ENCODE results near the gene SYT17.

The SYT17 gene

GRCh38 chr16:19292186-19292585 is 124.1 kb downstream of the SYT17 start:
- Mint-ChIP-seq H3K4me1 (ENCODE audit: low read depth) (peaks cover 16% of the 10 kb centered on the region), H3K27ac (no peak overlapping the region), H3K36me3 (ENCODE audit: low read depth) (peaks cover 3% of the 10 kb centered on the region), H3K27me3 (ENCODE audit: low read depth) (peaks cover 13% of the 10 kb centered on the region), H3K4me3 (no peak overlapping the region), H3K9me3 (peaks cover 8% of the 10 kb centered on the region)

GRCh38 chr16:19294156-19294649 is 126.2 kb downstream of the SYT17 start:
- Mint-ChIP-seq H3K27me3 (ENCODE audit: low read depth) (peaks cover 13% of the 10 kb centered on the region), H3K4me1 (ENCODE audit: low read depth) (peaks cover 16% of the 10 kb centered on the region), H3K4me3 (peak overlapping the region; percentile 3), H3K9me3 (peaks cover 8% of the 10 kb centered on the region), H3K36me3 (ENCODE audit: low read depth) (peaks cover 3% of the 10 kb centered on the region), H3K27ac (no peak overlapping the region)

- Mint-ChIP-seq H3K36me3 (ENCODE audit: low read depth) (peaks cover 3% of the 10 kb centered on the region), H3K4me3 (no peak overlapping the region), H3K27ac (no peak overlapping the region), H3K9me3 (peaks cover 8% of the 10 kb centered on the region), H3K4me1 (ENCODE audit: low read depth) (peaks cover 16% of the 10 kb centered on the region), H3K27me3 (ENCODE audit: low read depth) (peaks cover 10% of the 10 kb centered on the region)
Measured at GRCh38 chr16:19295393-19295792, 127.4 kb downstream of the SYT17 start.

- Mint-ChIP-seq H3K9me3 (peaks cover 8% of the 10 kb centered on the region), H3K4me3 (no peak overlapping the region), H3K36me3 (ENCODE audit: low read depth) (peaks cover 3% of the 10 kb centered on the region), H3K27ac (no peak overlapping the region), H3K27me3 (ENCODE audit: low read depth) (peaks cover 8% of the 10 kb centered on the region), H3K4me1 (ENCODE audit: low read depth) (peaks cover 16% of the 10 kb centered on the region)
Measured at GRCh38 chr16:19297454-19297853, 129.4 kb downstream of the SYT17 start.

- H3K27ac Mint-ChIP-seq = no peak overlapping the region
Measured at GRCh38 chr16:19299565-19299964, 131.5 kb downstream of the SYT17 start.

GRCh38 chr16:19301931-19302330 is 133.9 kb downstream of the SYT17 start:
- H3K36me3 Mint-ChIP-seq (ENCODE audit: low read depth) = no peaks in the 10 kb centered on the region
- H3K4me3 Mint-ChIP-seq = no peak overlapping the region
- no peaks in the 10 kb centered on the region for H3K27me3 Mint-ChIP-seq (ENCODE audit: low read depth)
- no peaks in the 10 kb centered on the region for H3K9me3 Mint-ChIP-seq
- no peak overlapping the region for H3K27ac Mint-ChIP-seq
- H3K4me1 Mint-ChIP-seq (ENCODE audit: low read depth) = no peaks in the 10 kb centered on the region

More at GRCh38 chr16:19299565-19299964, 131.5 kb downstream of the SYT17 start:
- Mint-ChIP-seq H3K36me3 (ENCODE audit: low read depth) (no peaks in the 10 kb centered on the region), H3K27me3 (ENCODE audit: low read depth) (no peaks in the 10 kb centered on the region), H3K4me3 (no peak overlapping the region), H3K4me1 (ENCODE audit: low read depth) (peaks cover 3% of the 10 kb centered on the region), H3K9me3 (no peaks in the 10 kb centered on the region)

- no peaks in the 10 kb centered on the region for H3K9me3 Mint-ChIP-seq
- no peak overlapping the region for H3K27ac Mint-ChIP-seq
- H3K4me1 Mint-ChIP-seq (ENCODE audit: low read depth) = no peaks in the 10 kb centered on the region
- no peaks in the 10 kb centered on the region for H3K27me3 Mint-ChIP-seq (ENCODE audit: low read depth)
- no peak overlapping the region for H3K4me3 Mint-ChIP-seq
- H3K36me3 Mint-ChIP-seq (ENCODE audit: low read depth) = no peaks in the 10 kb centered on the region
Measured at GRCh38 chr16:19304750-19305149, 136.7 kb downstream of the SYT17 start.

GRCh38 chr16:19305443-19305842 is 137.4 kb downstream of the SYT17 start:
- Mint-ChIP-seq H3K27ac (no peak overlapping the region), H3K36me3 (ENCODE audit: low read depth) (no peaks in the 10 kb centered on the region), H3K9me3 (no peaks in the 10 kb centered on the region), H3K27me3 (ENCODE audit: low read depth) (no peaks in the 10 kb centered on the region), H3K4me1 (ENCODE audit: low read depth) (no peaks in the 10 kb centered on the region), H3K4me3 (no peak overlapping the region)

GRCh38 chr16:19307587-19308241 is 139.7 kb downstream of the SYT17 start:
- Mint-ChIP-seq H3K4me1 (ENCODE audit: low read depth) (no peaks in the 10 kb centered on the region), H3K27ac (no peak overlapping the region), H3K9me3 (no peaks in the 10 kb centered on the region), H3K27me3 (ENCODE audit: low read depth) (no peaks in the 10 kb centered on the region), H3K4me3 (no peak overlapping the region), H3K36me3 (ENCODE audit: low read depth) (no peaks in the 10 kb centered on the region)

GRCh38 chr16:19308392-19308791 is 140.4 kb downstream of the SYT17 start:
- no peaks in the 10 kb centered on the region for H3K27me3 Mint-ChIP-seq (ENCODE audit: low read depth)
- H3K36me3 Mint-ChIP-seq (ENCODE audit: low read depth) = no peaks in the 10 kb centered on the region
- H3K4me1 Mint-ChIP-seq (ENCODE audit: low read depth) = no peaks in the 10 kb centered on the region
- no peak overlapping the region for H3K4me3 Mint-ChIP-seq
- no peaks in the 10 kb centered on the region for H3K9me3 Mint-ChIP-seq
- H3K27ac Mint-ChIP-seq = no peak overlapping the region

- Mint-ChIP-seq H3K36me3 (ENCODE audit: low read depth) (no peaks in the 10 kb centered on the region), H3K9me3 (no peaks in the 10 kb centered on the region), H3K27me3 (ENCODE audit: low read depth) (no peaks in the 10 kb centered on the region), H3K27ac (no peak overlapping the region), H3K4me1 (ENCODE audit: low read depth) (no peaks in the 10 kb centered on the region), H3K4me3 (no peak overlapping the region)
Measured at GRCh38 chr16:19309178-19309577, 141.1 kb downstream of the SYT17 start.

GRCh38 chr16:19314718-19315425 is 146.8 kb downstream of the SYT17 start:
- Mint-ChIP-seq H3K9me3 (no peaks in the 10 kb centered on the region), H3K27ac (no peak overlapping the region), H3K4me3 (no peak overlapping the region), H3K4me1 (ENCODE audit: low read depth) (no peaks in the 10 kb centered on the region), H3K27me3 (ENCODE audit: low read depth) (no peaks in the 10 kb centered on the region), H3K36me3 (ENCODE audit: low read depth) (no peaks in the 10 kb centered on the region)

GRCh38 chr16:19315889-19316433 is 147.9 kb downstream of the SYT17 start:
- Mint-ChIP-seq H3K27ac (no peak overlapping the region), H3K27me3 (ENCODE audit: low read depth) (no peaks in the 10 kb centered on the region), H3K4me3 (no peak overlapping the region), H3K4me1 (ENCODE audit: low read depth) (no peaks in the 10 kb centered on the region), H3K36me3 (ENCODE audit: low read depth) (no peaks in the 10 kb centered on the region), H3K9me3 (no peaks in the 10 kb centered on the region)

GRCh38 chr16:19316846-19317245 is 148.8 kb downstream of the SYT17 start:
- Mint-ChIP-seq H3K27me3 (ENCODE audit: low read depth) (peaks cover 3% of the 10 kb centered on the region), H3K9me3 (no peaks in the 10 kb centered on the region), H3K27ac (no peak overlapping the region), H3K36me3 (ENCODE audit: low read depth) (no peaks in the 10 kb centered on the region), H3K4me1 (ENCODE audit: low read depth) (no peaks in the 10 kb centered on the region), H3K4me3 (no peak overlapping the region)
